Duodenal mucosa (tissue), 2 donors: ENCODE results near the gene TAS2R5.
"Not testable (repeated sequence)": the region's sequence is repeated elsewhere in the genome, so short reads cannot be mapped to it uniquely, and the experiment has no call there.

ENCODE experiments used
- H3K27ac ChIP-seq: one replicate; pipeline ENCODE4 v1.7.0; 2013; ENCODE audit warnings: low read depth, low read length
- H3K27me3 ChIP-seq, 2 donors: one replicate each; pipeline ENCODE4 v1.7.0; 2013; ENCODE audit warnings: low read length in 2 of 2, control low read depth in 1 of 2; ENCODE audit not compliant: insufficient read depth in 2 of 2, control insufficient read depth in 1 of 2
- H3K36me3 ChIP-seq, 2 donors: one replicate each; pipeline ENCODE4 v1.7.0; 2013; ENCODE audit warnings: low read length in 2 of 2, control low read depth in 1 of 2; ENCODE audit not compliant: insufficient read depth in 2 of 2, control insufficient read depth in 1 of 2
- H3K4me1 ChIP-seq, 2 donors: one replicate each; pipeline ENCODE4 v1.7.0; 2013; ENCODE audit warnings: low read length in 2 of 2, control low read depth in 1 of 2; ENCODE audit not compliant: insufficient read depth in 2 of 2, control insufficient read depth in 1 of 2
- H3K4me3 ChIP-seq, 2 donors: one replicate each; pipeline ENCODE4 v1.7.0; 2013; ENCODE audit warnings: low read length in 2 of 2, low read depth in 1 of 2
- H3K9ac ChIP-seq, 2 donors: one replicate each; pipeline ENCODE4 v1.7.0; 2013; ENCODE audit warnings: low read length in 2 of 2, low read depth in 1 of 2
- H3K9me3 ChIP-seq, 2 donors: one replicate each; pipeline ENCODE4 v1.7.0; 2013; ENCODE audit warnings: low read length in 2 of 2, control low read depth in 1 of 2; ENCODE audit not compliant: control insufficient read depth in 1 of 2

The TAS2R5 gene

DNA sequence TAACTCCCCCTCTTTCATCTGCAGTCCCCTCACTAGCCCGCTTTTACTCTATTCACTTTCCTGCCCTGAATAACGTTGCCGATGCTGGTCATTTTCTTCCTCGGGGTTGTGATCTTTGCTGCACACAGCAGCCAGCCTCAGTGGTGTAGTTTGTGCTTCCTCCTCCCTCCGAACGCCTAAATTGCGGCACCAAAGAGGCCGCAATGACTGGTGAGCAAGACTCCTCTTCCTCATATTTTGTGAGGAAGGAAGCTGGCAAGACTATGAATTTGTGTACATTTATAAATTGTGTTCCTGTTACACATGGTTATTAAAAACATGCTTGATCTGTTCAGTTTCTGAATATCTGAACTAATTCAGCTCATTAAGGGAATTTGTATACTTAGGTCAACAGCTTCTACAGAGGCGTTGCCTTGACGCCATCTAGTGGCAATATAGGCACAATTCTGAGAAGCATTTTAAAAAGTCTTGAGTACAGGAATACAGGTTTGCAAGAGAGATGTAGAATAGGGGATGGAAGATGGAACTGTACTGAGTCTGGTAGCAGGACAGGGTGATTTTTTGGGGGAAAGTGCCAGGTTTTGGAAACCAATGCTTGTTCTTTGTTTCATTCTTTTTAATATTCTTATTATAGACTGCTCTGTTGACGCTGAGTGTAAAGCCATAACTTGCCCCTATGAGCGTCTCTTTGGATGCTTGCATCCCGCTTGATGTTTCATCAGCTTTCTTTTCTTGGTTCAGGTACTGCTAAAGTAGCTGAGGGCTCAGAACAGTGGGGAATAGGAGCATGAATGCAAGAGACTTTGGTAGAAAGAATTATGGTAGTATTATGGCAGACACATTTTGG is 4.1 kb upstream of the TAS2R5 start:
- Histone ChIP-seq H3K27me3 (no peaks in the 10 kb centered on the region), H3K4me3 (no peak overlapping the region), H3K4me1 (no peaks in the 10 kb centered on the region), H3K36me3 (peaks cover 3 to 4% of the 10 kb centered on the region in 2 donors), H3K9me3 (no peaks in the 10 kb centered on the region), H3K27ac (no peak overlapping the region), H3K9ac (no peak overlapping the region)

DNA sequence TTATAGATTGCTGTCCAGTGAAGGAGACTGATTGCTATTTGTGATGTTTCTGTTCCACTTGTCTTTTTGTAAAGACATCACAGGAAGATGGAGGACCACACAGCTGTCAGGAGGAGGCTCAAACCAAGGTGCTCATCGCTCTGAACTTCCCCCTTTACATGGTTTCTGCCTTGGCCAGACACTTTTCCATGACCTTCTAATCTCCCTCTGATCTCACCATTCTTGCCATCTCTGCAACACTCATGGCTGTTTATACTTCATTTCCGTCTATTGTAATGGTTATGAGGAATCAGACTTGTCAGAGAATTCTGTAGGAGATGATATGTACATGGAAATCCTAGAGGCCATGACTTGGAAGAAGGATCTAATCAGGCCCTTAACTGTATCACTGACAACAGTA is 1.7 kb upstream of the TAS2R5 start:
- no peaks in the 10 kb centered on the region for H3K4me1 ChIP-seq
- H3K9ac ChIP-seq: no peak overlapping the region
- H3K27ac ChIP-seq: no peak overlapping the region
- H3K36me3 ChIP-seq: peaks cover 3 to 4% of the 10 kb centered on the region in 2 donors
- no peaks in the 10 kb centered on the region for H3K27me3 ChIP-seq
- H3K4me3 ChIP-seq: no peak overlapping the region
- no peaks in the 10 kb centered on the region for H3K9me3 ChIP-seq

DNA sequence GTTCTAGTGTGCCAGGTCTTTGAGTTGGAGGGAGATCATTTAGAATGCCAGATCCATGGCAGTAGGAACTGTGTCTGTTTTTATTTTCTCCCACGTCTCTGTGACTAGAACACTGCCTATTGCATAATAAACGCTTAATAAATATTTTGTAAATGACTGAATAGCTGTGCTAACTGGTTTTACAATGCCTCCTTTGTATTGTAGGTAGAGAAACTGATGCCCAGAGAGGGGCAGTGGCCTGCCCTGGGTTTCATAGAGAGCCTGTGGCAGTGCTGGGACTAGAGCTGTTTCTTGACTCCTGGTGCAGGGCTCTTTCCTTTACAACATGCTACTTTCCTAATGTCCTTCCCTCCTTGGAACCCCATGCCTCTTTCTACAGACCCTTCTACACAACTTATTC is 2.5 kb downstream of the TAS2R5 start:
- no peaks in the 10 kb centered on the region for H3K27me3 ChIP-seq
- no peaks in the 10 kb centered on the region for H3K4me1 ChIP-seq
- peaks cover 3 to 4% of the 10 kb centered on the region in 2 donors for H3K36me3 ChIP-seq
- no peak overlapping the region for H3K9ac ChIP-seq
- no peaks in the 10 kb centered on the region for H3K9me3 ChIP-seq
- H3K4me3 ChIP-seq: no peak overlapping the region
- H3K27ac ChIP-seq: no peak overlapping the region

DNA sequence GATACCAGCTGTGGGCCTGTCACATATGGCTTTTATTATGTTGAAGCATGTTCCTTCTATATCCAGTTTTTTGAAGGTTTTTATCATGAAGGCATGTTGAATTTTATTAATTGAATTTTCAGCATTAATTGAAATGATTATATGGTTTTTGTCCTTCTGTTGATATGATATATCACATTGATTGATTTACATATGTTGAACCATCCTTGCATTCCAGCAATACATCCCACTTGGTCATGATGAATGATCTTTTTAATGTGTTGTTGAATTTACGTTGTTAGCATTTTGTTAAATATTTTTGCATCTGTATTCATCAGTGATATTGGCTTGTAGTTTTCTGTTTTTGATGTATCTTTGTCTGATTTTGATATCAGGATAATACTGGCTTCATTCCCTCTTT is 30.1 kb downstream of the TAS2R5 start:
- H3K9ac ChIP-seq: no peak overlapping the region
- H3K27ac ChIP-seq: no peak overlapping the region
- H3K27me3 ChIP-seq: no peaks in the 10 kb centered on the region
- H3K36me3 ChIP-seq: no peaks in the 10 kb centered on the region
- H3K4me3 ChIP-seq: no peak overlapping the region
- H3K9me3 ChIP-seq: peaks cover 8 to 20% of the 10 kb centered on the region in 2 donors
- H3K4me1 ChIP-seq: no peaks in the 10 kb centered on the region

DNA sequence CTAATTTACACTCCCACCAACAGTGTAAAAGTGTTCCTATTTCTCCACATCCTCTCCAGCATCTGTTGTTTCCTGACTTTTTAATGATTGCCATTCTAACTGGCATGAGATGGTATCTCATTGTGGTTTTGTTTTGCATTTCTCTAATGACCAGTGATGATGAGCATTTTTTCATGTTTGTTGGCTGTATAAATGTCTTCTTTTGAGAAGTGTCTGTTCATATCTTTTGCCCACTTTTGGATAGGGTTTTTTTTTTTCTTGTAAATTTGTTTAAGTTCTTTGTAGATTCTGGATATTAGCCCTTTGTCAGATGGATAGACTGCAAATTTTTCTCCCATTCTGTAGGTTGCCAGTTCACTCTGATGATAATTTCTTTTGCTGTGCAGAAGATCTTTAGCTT is 32.4 kb downstream of the TAS2R5 start:
- peaks cover 8 to 20% of the 10 kb centered on the region in 2 donors for H3K9me3 ChIP-seq
- H3K27ac ChIP-seq: not testable (repeated sequence)

DNA sequence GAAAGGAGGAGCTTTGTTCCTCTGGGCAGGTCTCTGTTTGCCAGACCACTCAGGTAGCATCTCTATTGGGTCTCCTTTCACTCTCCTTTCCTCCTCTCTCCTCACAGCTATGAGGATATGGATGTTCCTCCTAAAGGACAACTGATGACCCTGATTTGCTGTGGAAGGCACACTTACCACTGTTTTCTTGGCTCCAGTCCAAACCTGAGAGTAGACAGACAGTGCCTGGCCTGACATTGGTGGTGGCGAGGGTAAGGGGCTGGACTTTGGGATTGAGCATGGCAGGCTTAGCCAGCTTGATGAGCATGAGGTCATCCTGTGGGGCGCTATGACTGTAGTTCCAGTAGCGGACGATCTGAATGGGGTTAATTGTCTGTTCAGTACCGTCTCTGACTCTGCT is 47.7 kb downstream of the TAS2R5 start:
- Histone ChIP-seq H3K4me3 (no peak overlapping the region), H3K9ac (no peak overlapping the region), H3K9me3 (no peaks in the 10 kb centered on the region), H3K36me3 (no peaks in the 10 kb centered on the region), H3K4me1 (peaks cover 7 to 8% of the 10 kb centered on the region in 2 donors), H3K27me3 (no peaks in the 10 kb centered on the region), H3K27ac (no peak overlapping the region)

More for the DNA sequence above, 32.4 kb downstream of the TAS2R5 start:
- not testable (repeated sequence) for H3K27me3 ChIP-seq, H3K4me3 ChIP-seq, H3K36me3 ChIP-seq, H3K4me1 ChIP-seq, H3K9ac ChIP-seq

DNA sequence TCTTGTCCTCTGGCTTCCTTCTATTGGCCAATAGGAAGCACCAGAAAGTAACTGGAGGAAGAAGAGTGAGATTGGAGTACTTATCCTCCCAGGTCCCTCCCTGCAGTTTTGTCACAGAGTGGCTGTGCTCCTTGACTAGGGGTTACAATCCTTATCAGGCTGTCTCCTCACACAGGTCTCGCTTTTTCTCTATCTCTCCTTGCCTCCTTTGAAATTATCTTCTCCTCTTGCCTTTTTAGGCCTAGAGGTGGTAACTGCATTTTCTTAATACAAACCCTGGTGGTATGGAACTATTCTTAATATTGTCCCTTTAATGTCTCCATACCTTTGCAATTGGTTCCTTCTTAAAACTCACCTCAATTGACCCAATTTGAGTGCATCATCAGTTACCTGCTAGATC is 48.6 kb downstream of the TAS2R5 start:
- H3K36me3 ChIP-seq: no peaks in the 10 kb centered on the region
- peaks cover 8 to 11% of the 10 kb centered on the region in 2 donors for H3K4me1 ChIP-seq
- H3K9ac ChIP-seq: no peak overlapping the region
- H3K9me3 ChIP-seq: no peaks in the 10 kb centered on the region
- no peak overlapping the region for H3K4me3 ChIP-seq
- no peaks in the 10 kb centered on the region for H3K27me3 ChIP-seq
- no peak overlapping the region for H3K27ac ChIP-seq

DNA sequence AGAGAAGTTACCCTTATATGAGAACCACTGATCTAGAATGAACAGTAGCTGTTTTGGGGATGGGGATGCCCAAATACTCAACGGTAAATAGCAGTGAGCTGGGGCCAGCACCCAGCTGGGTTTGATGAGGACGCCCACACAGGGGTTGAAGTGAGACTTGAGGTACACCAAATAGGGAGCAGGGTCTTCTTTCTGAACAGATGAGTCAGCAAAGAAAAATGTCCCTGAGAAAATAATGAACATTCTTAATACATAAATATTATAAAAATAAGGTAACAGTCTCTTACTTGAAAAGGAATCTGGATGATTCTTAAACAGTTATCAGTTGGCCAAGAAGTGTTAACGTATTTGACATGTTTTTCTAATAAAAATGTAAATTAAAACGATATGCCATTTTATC is 49.2 kb downstream of the TAS2R5 start:
- no peaks in the 10 kb centered on the region for H3K27me3 ChIP-seq
- no peak overlapping the region for H3K9ac ChIP-seq
- H3K4me3 ChIP-seq: no peak overlapping the region
- peaks cover 8 to 11% of the 10 kb centered on the region in 2 donors for H3K4me1 ChIP-seq
- H3K27ac ChIP-seq: no peak overlapping the region
- H3K9me3 ChIP-seq: no peaks in the 10 kb centered on the region
- no peaks in the 10 kb centered on the region for H3K36me3 ChIP-seq

DNA sequence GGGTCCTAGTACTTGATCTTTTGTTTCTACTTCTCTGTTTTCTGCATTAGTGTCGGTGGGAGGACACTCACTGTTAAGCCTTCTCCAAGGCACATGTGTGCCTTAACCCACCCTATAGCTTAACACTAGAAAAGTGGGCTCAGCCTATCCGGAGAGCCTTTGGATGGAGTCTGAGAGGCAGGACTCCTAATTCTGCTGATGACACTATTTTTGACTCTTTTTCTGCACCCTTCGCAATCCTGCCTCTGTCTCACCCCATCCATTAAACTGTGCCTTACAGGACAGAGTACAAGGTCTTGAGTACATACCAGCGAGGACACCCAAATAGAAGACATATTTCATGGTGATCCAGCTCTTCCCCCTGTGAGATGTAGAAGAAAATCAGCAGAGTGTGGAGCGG is 50.7 kb downstream of the TAS2R5 start:
- Histone ChIP-seq H3K9me3 (no peaks in the 10 kb centered on the region), H3K27ac (no peak overlapping the region), H3K27me3 (no peaks in the 10 kb centered on the region), H3K4me3 (no peak overlapping the region), H3K9ac (no peak overlapping the region), H3K36me3 (no peaks in the 10 kb centered on the region), H3K4me1 (peaks cover 8 to 11% of the 10 kb centered on the region in 2 donors)
